Erythroblast (primary cell): Measurements from ENCODE around the gene PCDHA2.
A peak's percentile ranks its signal among the peaks of the same experiment; 100 is the strongest.
"Not testable (repeated sequence)": the region's sequence is repeated elsewhere in the genome, so short reads cannot be mapped to it uniquely, and the experiment has no call there.

Experiments used
- DNase-seq, 2 experiments: peaks; one replicate each; lab custom pipeline; 2025; lab: John Stamatoyannopoulos, UW
- GATA1 ChIP-seq: IDR thresholded peaks from 2 replicates; pipeline ENCODE4 v1.6.1; 2011; ENCODE audit warnings: low read depth, mild to moderate bottlenecking, control low read depth, low read length, moderate library complexity
- POLR2A ChIP-seq: IDR thresholded peaks from 2 replicates; pipeline ENCODE4 v1.6.1; 2011; ENCODE audit warnings: mild to moderate bottlenecking, low read length

The PCDHA2 gene

GRCh38 chr5:140794595-140795258 lies at the start of gene PCDHA2:
PCDHA2 (plus strand) TSS chr5:140794852.
- peak in 1 of 2 experiments; percentile 3 for DNase-seq
- TF ChIP-seq GATA1 (no peak), POLR2A (no peak)

- no peak for DNase-seq
- TF ChIP-seq GATA1 (no peak), POLR2A (no peak)
These were observed 41.1 kb upstream of the PCDHA2 start for GRCh38 chr5:140753561-140753960.

GRCh38 chr5:140764177-140764973 lies 30.3 kb upstream of the PCDHA2 start:
- DNase-seq, result peak in 1 of 2 experiments; percentile 33
- TF ChIP-seq GATA1, result no peak
- TF ChIP-seq POLR2A, result no peak

- TF ChIP-seq POLR2A (no peak), GATA1 (no peak)
- no peak for DNase-seq
These were observed 27.2 kb upstream of the PCDHA2 start for GRCh38 chr5:140767444-140767843.

- TF ChIP-seq GATA1, result no peak
- no peak for TF ChIP-seq POLR2A
- no peak for DNase-seq
These were observed 14.1 kb upstream of the PCDHA2 start for GRCh38 chr5:140780512-140780911.

- TF ChIP-seq GATA1 (no peak), POLR2A (no peak)
- DNase-seq, result peak; percentile 12 to 25
These were observed 8.6 kb upstream of the PCDHA2 start, which contains the start of gene PCDHA1 for GRCh38 chr5:140785905-140786686. PCDHA1 (plus strand) TSS chr5:140786140.

- not testable (repeated sequence) for DNase-seq
These were observed 7.2 kb upstream of the PCDHA2 start for GRCh38 chr5:140787422-140787821.

GRCh38 chr5:140787849-140788504 lies 6.7 kb upstream of the PCDHA2 start:
- not testable (repeated sequence) for DNase-seq

- no peak for DNase-seq
- TF ChIP-seq GATA1, result no peak
- no peak for TF ChIP-seq POLR2A
These were observed 3.6 kb upstream of the PCDHA2 start for GRCh38 chr5:140791089-140791488.

GRCh38 chr5:140795259-140795641 lies 598 bp downstream of the PCDHA2 start:
- DNase-seq, result no peak

GRCh38 chr5:140796072-140796717 lies 1.5 kb downstream of the PCDHA2 start:
- DNase-seq, result not testable (repeated sequence)

More at GRCh38 chr5:140795259-140795641, 598 bp downstream of the PCDHA2 start:
- TF ChIP-seq GATA1, result no peak
- TF ChIP-seq POLR2A, result no peak

- no peak for DNase-seq
- no peak for TF ChIP-seq GATA1
- TF ChIP-seq POLR2A, result no peak
These were observed 2.1 kb downstream of the PCDHA2 start for GRCh38 chr5:140796718-140797095.

- peak; percentile 18 to 30 for DNase-seq
- TF ChIP-seq GATA1, result no peak
- TF ChIP-seq POLR2A, result no peak
These were observed 6.3 kb downstream of the PCDHA2 start, which contains the start of gene PCDHA3 for GRCh38 chr5:140800816-140801493. PCDHA3 (plus strand) TSS chr5:140801057.
